D721Med (cell line): ENCODE results near the gene TRDMT1.

Experiments used
- DNase-seq: peaks from one replicate; pipeline ENCODE4 v3.0.0; 2011; ENCODE audit warnings: low spot score; ENCODE audit not compliant: insufficient read length
- FAIRE-seq: peaks from 2 replicates; lab custom pipeline; 2011; peaks lifted over from hg19 to GRCh38; lab: Jason Lieb, UNC
- TF ChIP-seq, protein P1 (sequence below): IDR thresholded peaks from 2 replicates; pipeline ENCODE4 v1.5.1; 2012; ENCODE audit warnings: mild to moderate bottlenecking, control low read depth; ENCODE audit not compliant: insufficient read depth; ENCODE audit errors: missing control alignments

TRDMT1 gene

DNA sequence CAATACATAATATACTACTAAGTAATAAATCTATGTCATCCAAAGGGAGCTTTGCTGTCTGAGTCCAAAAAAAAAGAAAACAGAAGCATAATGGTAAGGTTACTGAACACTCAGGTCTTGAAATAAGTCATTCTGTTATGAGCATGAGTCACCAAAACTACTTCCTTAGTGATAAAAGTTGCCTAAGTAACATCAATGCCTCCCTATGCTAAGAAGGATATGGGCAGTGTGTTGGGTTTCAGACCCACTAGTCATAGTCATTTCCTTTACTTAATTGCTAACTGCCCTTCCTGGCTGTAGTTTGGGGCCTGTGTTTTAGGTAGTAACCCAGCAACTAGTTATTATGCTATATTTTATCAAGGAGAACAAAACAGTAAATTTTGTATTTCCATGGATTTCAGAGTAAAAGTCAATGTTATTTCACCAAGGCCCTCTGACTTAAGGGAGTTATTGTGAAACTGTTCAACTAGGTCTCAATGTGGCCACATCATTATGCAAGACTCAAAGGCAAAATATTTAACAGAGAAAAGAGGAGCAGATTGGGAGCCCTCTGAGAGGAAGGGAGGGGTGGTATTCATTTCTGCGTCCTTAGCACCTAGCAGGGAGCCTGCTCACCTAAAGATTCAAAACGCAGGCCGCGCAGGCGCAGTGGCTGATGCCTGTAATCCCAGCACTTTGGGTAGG, 14.9 kb upstream of the TRDMT1 start:
- DNase-seq: no peak

DNA sequence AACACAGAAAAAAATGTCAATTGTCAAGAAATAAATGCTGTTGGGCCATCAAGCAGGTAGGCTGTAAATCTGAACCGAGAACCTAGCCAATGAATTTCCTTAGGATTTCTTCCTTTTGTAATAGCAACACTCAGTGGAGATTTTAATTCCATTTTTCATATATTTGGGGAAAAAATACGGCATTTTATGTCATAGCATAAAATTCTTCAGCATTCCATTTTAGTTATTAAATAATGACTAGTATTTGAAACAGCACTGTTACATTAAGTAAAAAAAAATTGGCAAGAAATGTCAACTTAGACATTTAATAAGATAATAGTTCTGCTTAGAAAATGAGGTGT, 14.3 kb upstream of the TRDMT1 start:
- no peak for FAIRE-seq
- TF ChIP-seq, protein P1, sequence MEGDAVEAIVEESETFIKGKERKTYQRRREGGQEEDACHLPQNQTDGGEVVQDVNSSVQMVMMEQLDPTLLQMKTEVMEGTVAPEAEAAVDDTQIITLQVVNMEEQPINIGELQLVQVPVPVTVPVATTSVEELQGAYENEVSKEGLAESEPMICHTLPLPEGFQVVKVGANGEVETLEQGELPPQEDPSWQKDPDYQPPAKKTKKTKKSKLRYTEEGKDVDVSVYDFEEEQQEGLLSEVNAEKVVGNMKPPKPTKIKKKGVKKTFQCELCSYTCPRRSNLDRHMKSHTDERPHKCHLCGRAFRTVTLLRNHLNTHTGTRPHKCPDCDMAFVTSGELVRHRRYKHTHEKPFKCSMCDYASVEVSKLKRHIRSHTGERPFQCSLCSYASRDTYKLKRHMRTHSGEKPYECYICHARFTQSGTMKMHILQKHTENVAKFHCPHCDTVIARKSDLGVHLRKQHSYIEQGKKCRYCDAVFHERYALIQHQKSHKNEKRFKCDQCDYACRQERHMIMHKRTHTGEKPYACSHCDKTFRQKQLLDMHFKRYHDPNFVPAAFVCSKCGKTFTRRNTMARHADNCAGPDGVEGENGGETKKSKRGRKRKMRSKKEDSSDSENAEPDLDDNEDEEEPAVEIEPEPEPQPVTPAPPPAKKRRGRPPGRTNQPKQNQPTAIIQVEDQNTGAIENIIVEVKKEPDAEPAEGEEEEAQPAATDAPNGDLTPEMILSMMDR: no peak
- no peak for DNase-seq

More for the DNA sequence above, 14.9 kb upstream of the TRDMT1 start:
- FAIRE-seq: no peak
- TF ChIP-seq, protein P1: no peak

DNA sequence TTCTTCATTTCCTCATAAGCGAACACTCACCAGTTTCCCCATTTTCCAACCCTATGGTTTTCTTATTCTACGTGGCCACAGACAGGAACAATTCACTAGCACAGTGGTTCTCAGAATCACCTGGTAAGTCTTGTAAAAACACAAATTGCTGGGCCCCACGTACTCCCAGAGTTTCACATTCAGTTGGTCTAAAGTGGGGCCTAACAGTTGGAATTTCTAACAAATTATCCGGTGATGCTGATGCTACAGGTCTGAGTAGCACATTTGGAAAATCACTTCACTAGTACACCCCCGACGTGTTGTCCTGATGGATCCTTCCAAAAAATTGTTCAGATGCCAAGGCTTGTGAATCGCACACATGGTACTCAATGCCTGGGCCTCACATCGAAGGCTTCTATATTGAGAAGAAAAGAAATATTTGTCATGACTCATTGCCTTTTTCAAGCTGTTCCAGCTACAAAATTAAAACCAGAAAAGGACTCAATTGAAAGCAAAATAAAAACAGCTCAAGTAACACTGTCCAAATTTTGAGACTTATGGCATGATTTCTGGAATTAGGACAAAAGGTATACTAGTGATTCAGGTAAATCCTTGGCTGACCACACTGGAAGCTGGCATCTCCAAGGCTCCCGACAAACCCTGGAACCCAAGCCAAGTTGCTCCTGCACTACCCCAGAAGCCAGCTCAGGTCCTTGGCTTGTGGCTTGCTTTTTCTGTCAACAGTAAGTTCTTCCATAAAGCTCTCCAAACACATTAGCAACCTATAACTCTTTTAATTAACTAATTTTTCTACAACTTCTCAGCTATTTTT, 13.7 kb upstream of the TRDMT1 start:
- TF ChIP-seq, protein P1: no peak
- DNase-seq (no peak), FAIRE-seq (no peak)

DNA sequence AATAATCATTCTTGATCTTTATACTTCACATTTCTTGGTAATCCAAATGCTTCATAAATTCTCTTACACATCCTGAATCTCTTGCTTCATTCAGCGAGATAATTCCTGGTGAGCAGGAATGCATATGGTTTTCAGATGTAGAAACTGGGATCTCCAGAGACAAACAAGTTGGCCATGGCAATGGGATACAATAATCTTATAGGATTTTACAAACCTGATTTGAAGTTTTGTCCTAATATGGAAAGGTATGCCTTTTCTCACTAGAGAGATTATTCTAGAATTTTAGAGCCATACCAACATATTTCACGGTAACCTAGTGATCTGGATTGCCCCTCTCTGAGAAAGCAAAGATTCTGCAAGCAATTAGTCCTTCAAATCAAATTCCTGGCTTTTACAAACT, 13.1 kb upstream of the TRDMT1 start:
- DNase-seq (no peak), FAIRE-seq (no peak)
- TF ChIP-seq, protein P1: no peak

DNA sequence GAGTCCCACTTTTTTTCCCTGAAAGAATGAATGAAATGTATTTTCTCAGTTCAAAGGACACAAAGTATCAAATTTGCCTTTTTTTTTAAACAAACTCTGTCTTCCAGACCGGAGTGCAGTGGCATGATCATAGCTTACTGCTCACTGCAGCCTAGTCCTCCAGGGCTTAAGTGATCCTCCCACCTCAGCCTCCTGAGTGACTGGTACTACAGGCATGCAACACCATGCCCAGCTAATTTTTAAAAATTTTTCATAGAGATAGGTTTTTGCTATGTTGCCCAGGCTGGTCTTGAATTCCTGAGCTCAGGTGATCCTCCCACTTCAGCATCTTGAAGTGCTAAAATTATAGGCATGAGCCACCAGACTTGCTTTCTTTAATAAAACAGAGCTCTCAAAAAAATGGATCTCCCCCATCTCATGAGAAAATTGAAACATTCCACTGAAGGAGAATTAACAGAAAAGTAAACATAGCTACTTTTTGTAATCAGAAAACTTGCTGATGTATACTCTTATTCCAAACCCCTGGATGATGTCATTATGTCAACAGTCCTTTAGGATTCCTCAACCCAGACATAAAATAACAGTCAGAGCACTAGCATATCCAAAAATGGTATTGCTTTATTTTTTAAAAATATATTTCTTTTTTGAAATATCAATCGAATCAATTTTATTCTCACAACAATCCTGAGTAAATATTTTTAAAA, 12.3 kb upstream of the TRDMT1 start:
- DNase-seq (no peak), FAIRE-seq (no peak)
- TF ChIP-seq, protein P1: no peak

DNA sequence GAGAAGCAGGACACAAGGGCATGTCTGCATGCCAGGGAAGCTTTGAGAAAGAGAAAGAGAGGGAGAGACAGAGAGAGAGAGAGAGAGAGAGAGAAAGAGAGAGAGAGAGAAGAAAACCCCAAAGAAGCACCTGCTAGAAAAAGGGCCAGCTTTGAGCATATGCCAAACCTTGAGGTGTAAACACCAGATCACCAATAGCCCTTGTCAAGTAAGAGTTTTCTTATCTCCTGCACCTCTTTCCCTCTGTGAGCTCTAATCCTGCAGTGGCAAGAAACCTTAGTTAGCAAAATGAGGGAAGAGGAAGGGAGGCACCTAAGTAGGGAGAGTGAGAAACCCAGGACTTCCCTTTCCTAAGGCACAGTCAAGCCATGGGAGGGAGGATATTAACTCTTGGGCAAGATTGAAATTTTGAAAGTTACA, 11.3 kb upstream of the TRDMT1 start:
- DNase-seq: no peak
- FAIRE-seq: no peak
- TF ChIP-seq, protein P1: no peak

DNA sequence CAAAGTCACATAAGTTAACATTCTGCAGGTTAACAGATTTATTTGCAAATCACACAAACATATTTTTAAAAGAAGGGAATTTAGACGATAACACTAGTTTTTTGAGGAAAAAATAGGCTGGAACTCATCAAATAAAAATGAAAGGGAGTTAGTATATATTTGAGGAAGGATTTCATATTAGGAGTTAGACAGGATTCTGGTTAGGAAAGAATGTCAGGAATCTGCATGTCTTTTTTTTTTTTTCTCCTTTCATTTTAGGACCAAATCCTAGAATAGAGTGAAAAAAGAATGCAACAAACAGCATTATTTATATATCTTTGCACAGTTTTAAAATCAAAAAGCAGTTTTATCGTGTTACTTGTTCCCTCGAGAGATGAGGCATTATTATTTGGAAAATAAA, 8.9 kb upstream of the TRDMT1 start:
- TF ChIP-seq, protein P1: no peak
- FAIRE-seq (no peak), DNase-seq (no peak)
